ENCODE data around the gene ARHGAP24.

Gene ARHGAP24

DNA sequence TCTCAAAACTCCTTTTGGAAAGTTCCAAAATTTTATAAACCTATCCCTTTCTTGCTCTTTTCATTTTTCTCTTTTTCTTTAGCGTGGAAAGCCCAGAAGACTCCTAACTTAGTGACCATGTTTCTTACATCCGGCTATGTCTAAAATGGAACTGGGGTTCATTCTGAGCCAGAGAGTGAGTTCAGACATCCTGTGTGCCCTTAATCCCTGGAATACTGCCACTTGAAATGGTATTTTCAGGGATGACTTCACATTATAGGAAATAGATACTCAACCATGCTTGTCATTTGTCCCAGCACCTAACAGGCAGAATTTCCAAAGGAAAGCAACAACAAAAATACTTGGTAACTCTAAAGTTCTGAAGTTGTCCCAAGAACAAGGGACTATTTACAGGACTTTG, 379.6 kb downstream of the ARHGAP24 start:
- H3K36me3 ChIP-seq (ENCODE audit: insufficient read depth, low read length), result no peaks in the 10 kb centered on the region
- H3K4me1 ChIP-seq (ENCODE audit: control insufficient read depth, insufficient read depth, low read length, unreplicated experiment), result peaks cover 15% of the 10 kb centered on the region
- H2AFZ ChIP-seq (ENCODE audit: low read length, unreplicated experiment), result no peak overlapping the region
- H3K27me3 ChIP-seq (ENCODE audit: insufficient read depth, low read length), result no peaks in the 10 kb centered on the region
- H3K27ac ChIP-seq (ENCODE audit: low read depth, low read length), result 0 out of 2 replicates have a peak overlapping the region, but pooled peaks have one; percentile 9
- peaks cover 39% of the 10 kb centered on the region for H3K79me2 ChIP-seq (ENCODE audit: control insufficient read depth, insufficient read depth, low read length, unreplicated experiment)
- H3K4me3 ChIP-seq (ENCODE audit: low read depth, low read length), result no peak overlapping the region

DNA sequence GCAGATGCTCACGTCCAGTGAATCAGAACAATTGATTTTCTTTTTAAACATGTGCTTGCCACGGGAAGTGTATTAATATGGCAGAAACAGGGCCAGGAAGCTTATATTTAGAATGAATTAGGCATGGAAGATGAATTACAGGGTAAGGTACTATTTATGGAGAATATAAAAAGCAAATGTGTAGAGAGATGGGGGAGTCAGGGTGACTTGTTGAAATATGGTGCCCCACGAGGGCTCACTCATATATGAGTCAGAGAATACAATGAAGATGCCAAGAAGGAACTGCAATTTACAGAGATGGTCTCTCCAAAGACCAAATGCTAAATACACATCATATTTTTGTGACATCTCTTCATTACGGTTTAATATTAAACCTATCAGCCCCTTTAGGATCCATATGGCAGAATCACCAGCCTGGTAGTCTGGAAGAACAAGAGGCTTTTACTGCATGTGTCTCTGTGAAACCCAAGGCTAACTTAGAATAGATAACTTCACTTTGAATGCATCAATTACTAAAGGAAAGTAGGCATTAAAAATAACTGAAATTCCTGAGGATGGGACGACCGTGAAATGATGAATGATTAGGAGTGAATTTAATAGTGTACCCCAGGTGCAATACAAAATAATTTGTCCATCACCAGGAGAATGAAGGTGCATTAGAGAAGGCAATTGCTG, 385.3 kb downstream of the ARHGAP24 start:
- Histone ChIP-seq H3K79me2 (ENCODE audit: control insufficient read depth, insufficient read depth, low read length, unreplicated experiment) (peaks cover 43% of the 10 kb centered on the region), H3K27me3 (ENCODE audit: insufficient read depth, low read length) (no peaks in the 10 kb centered on the region), H3K4me1 (ENCODE audit: control insufficient read depth, insufficient read depth, low read length, unreplicated experiment) (peaks cover 29% of the 10 kb centered on the region), H3K27ac (ENCODE audit: low read depth, low read length) (peak overlapping the region; percentile 58), H3K4me3 (ENCODE audit: low read depth, low read length) (peak overlapping the region; percentile 41; the same call in 1 of the 2 replicates), H2AFZ (ENCODE audit: low read length, unreplicated experiment) (no peak overlapping the region), H3K36me3 (ENCODE audit: insufficient read depth, low read length) (no peaks in the 10 kb centered on the region)

DNA sequence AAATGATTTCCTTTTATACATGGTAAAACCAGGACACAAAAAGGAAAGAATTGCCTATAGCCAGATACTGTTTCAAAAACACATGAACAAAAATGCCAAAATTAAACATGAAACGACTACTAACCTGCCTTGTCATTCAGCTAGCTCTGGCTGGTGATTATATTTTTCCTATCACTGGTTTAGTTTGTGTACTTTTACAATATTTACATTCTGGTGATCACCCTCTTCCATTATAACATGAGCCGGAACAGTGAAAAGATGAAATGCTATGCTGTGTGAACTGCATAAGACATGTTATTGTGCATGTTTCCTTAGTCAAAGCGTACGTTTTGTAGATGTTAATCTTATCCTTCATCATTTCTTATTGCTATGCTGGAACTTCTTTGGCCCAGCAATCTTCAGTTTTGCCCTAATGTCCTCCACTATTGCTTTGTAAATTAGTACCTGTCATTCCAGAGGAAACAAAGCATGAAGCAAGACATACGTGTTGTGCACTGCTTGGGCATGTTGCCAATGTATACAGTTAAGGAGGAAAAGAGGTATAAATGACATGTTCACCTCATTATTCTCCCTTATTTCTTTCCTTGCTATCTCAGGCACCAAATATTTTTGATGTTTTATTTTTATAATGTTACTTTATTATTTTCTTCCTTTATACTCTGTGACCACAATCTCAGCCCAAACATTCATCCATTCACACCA, 386.3 kb downstream of the ARHGAP24 start:
- H3K27ac ChIP-seq (ENCODE audit: low read depth, low read length), result no peak overlapping the region
- H2AFZ ChIP-seq (ENCODE audit: low read length, unreplicated experiment), result no peak overlapping the region
- no peak overlapping the region for H3K4me3 ChIP-seq (ENCODE audit: low read depth, low read length)
- H3K27me3 ChIP-seq (ENCODE audit: insufficient read depth, low read length), result no peaks in the 10 kb centered on the region
- H3K36me3 ChIP-seq (ENCODE audit: insufficient read depth, low read length), result no peaks in the 10 kb centered on the region
- peaks cover 28% of the 10 kb centered on the region for H3K4me1 ChIP-seq (ENCODE audit: control insufficient read depth, insufficient read depth, low read length, unreplicated experiment)
- H3K79me2 ChIP-seq (ENCODE audit: control insufficient read depth, insufficient read depth, low read length, unreplicated experiment), result peaks cover 46% of the 10 kb centered on the region

DNA sequence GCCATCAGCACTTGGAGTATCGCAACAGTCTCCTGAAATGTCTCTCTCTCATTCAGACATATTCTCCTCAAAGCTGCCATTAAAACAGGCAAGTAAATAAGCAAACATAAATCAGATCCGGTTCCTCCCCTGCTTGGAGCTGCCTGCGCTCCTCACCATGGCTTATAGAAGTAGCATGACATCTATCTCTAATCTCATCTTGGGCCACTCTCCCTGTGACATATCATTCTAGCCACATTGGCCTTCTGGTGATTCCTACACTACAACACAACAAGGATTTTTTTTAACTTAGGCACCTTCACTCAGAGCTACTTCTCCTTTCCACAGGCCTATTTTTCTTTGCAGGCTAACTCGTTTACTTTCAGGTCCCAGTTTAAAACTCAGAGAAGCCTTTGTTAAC, 387.9 kb downstream of the ARHGAP24 start:
- Histone ChIP-seq H3K79me2 (ENCODE audit: control insufficient read depth, insufficient read depth, low read length, unreplicated experiment) (peaks cover 48% of the 10 kb centered on the region), H3K4me1 (ENCODE audit: control insufficient read depth, insufficient read depth, low read length, unreplicated experiment) (peaks cover 38% of the 10 kb centered on the region)

DNA sequence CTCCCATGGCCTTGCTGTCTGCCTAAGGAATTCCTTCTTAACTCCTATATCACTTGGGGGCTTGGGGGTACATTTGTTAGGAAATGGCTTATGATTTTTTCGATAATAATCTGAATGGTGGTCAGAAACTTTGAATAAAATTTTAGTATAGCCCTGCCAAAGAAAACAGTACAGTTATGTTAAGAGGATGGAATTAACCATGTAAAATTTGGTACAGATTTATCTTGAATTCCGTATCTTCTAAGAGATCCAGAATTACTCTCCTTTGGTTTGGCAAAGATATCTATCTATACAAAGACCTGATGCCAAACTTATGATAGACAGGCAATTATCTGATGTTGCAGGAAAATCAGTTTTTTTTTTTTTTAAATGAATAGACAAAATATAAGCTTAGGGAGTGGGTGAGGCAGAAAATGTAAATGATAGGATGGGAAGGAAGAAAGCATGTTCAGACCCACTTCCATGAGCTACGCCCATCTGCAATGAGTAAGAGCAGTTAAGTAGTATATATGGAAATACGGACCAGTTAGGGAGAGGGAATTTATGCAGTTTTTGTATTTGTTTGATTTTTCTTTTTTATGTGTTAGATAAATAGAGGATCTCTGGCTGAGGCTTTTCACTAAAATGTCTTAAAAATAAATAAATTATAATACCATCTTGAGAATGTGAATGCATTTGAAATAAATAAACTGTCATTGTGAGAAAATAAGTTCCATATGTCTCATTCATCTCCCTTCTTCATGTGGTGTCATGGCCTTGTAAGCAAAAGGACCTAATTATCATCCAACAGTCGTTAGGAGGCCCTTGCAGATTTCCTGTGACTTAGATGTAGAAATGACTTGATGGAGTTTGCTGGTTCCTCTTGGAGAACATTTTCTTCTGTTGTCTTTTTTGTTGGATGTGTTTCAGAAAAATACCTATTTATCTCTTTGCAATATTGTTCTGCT, 389.6 kb downstream of the ARHGAP24 start:
- H3K27ac ChIP-seq (ENCODE audit: low read depth, low read length), result no peak overlapping the region
- H3K79me2 ChIP-seq (ENCODE audit: control insufficient read depth, insufficient read depth, low read length, unreplicated experiment), result peaks cover 46% of the 10 kb centered on the region
- H3K4me3 ChIP-seq (ENCODE audit: low read depth, low read length), result no peak overlapping the region
- H3K27me3 ChIP-seq (ENCODE audit: insufficient read depth, low read length), result no peaks in the 10 kb centered on the region
- H3K4me1 ChIP-seq (ENCODE audit: control insufficient read depth, insufficient read depth, low read length, unreplicated experiment), result peaks cover 40% of the 10 kb centered on the region
- H2AFZ ChIP-seq (ENCODE audit: low read length, unreplicated experiment), result no peak overlapping the region
- no peaks in the 10 kb centered on the region for H3K36me3 ChIP-seq (ENCODE audit: insufficient read depth, low read length)

More for the DNA sequence above, 387.9 kb downstream of the ARHGAP24 start:
- no peak overlapping the region for H3K4me3 ChIP-seq (ENCODE audit: low read depth, low read length)
- H3K36me3 ChIP-seq (ENCODE audit: insufficient read depth, low read length), result no peaks in the 10 kb centered on the region
- no peak overlapping the region for H3K27ac ChIP-seq (ENCODE audit: low read depth, low read length)
- no peaks in the 10 kb centered on the region for H3K27me3 ChIP-seq (ENCODE audit: insufficient read depth, low read length)
- no peak overlapping the region for H2AFZ ChIP-seq (ENCODE audit: low read length, unreplicated experiment)

DNA sequence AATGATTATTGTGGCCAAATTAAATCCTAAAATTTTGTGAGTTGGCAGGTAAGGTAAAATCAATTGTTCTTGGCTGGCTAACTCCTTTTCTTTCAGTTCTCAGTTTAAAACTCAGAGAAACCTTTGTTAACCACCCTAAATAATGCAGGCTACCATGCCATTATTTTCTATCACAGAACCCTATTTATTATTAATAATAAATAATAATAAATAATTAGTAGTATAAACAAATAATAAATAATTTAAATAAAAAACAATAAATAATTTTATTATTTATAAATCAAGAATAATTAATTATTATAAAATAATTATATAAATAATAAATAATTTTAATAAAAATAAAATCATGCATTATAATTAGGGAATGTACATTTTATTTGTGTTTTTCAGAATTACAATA, 390.3 kb downstream of the ARHGAP24 start:
- Histone ChIP-seq H3K79me2 (ENCODE audit: control insufficient read depth, insufficient read depth, low read length, unreplicated experiment) (peaks cover 51% of the 10 kb centered on the region), H3K27me3 (ENCODE audit: insufficient read depth, low read length) (no peaks in the 10 kb centered on the region), H2AFZ (ENCODE audit: low read length, unreplicated experiment) (no peak overlapping the region), H3K4me3 (ENCODE audit: low read depth, low read length) (no peak overlapping the region), H3K27ac (ENCODE audit: low read depth, low read length) (no peak overlapping the region), H3K36me3 (ENCODE audit: insufficient read depth, low read length) (no peaks in the 10 kb centered on the region), H3K4me1 (ENCODE audit: control insufficient read depth, insufficient read depth, low read length, unreplicated experiment) (peaks cover 37% of the 10 kb centered on the region)

DNA sequence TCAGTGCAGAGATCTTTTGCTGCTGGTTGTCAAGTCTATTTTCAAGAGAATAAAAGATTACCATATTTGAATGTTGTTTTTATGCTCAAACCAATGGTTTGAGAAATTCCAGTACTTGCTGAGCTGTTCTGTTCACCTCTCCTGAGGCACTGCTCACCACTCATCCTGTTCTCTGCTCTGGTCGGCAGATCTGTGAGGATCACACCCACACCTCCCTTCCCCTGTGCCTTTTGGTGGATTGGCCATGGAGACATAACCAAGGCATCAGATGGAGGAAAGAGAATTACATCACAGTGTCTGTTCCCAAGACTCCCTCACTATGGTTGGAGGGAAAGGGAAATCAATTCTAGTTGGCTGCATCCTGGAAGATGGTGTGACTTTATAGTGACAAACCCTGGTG, 391.6 kb downstream of the ARHGAP24 start:
- Histone ChIP-seq H3K36me3 (ENCODE audit: insufficient read depth, low read length) (0 out of 2 replicates have a peak, but pooled peaks cover 3% of the 10 kb centered on the region), H3K4me3 (ENCODE audit: low read depth, low read length) (peak overlapping the region; percentile 8), H3K27ac (ENCODE audit: low read depth, low read length) (peak overlapping the region; percentile 15; the same call in 1 of the 2 replicates), H2AFZ (ENCODE audit: low read length, unreplicated experiment) (no peak overlapping the region), H3K4me1 (ENCODE audit: control insufficient read depth, insufficient read depth, low read length, unreplicated experiment) (peaks cover 27% of the 10 kb centered on the region), H3K27me3 (ENCODE audit: insufficient read depth, low read length) (no peaks in the 10 kb centered on the region), H3K79me2 (ENCODE audit: control insufficient read depth, insufficient read depth, low read length, unreplicated experiment) (peaks cover 54% of the 10 kb centered on the region)

DNA sequence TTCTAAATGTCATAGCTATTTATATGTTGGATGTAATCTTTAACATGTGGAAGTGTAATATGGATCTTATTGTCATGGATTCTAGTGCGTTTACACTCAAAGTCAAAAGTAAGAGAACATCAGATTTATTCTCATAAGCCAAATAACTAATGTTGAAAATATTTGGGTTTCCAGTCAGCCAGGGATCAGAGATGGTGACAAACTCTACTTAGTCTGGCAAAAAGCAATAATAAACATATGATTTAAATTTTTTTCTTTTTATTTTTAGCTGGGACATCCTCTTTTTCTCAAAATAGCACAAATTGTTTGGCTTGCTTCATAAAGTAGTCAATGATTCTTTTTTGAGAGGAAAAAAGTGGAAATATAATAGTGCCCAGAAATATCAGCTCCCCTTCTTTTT, 392.3 kb downstream of the ARHGAP24 start:
- peaks cover 57% of the 10 kb centered on the region for H3K79me2 ChIP-seq (ENCODE audit: control insufficient read depth, insufficient read depth, low read length, unreplicated experiment)

DNA sequence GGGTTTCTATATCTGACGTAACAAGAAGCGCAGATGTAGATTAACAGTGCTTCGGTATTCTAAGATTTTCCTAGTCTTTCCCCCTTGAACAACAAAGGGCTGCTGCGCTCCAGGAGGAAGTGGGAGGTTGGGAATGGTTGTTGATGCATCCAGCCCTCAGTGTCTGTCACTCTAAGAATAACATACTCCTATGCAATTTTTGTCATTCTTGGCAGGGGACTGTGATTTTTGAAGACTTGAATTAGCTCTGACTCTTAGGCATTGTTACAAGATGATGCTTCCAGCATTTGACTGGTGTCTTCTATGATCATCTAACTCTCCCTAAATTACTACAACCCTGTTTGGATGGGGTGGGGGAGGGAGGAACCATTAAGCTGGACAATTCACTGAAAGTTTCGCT, 394.2 kb downstream of the ARHGAP24 start:
- Histone ChIP-seq H3K36me3 (ENCODE audit: insufficient read depth, low read length) (0 out of 2 replicates have a peak, but pooled peaks cover 3% of the 10 kb centered on the region), H3K27ac (ENCODE audit: low read depth, low read length) (no peak overlapping the region), H3K79me2 (ENCODE audit: control insufficient read depth, insufficient read depth, low read length, unreplicated experiment) (peaks cover 53% of the 10 kb centered on the region), H3K4me3 (ENCODE audit: low read depth, low read length) (no peak overlapping the region), H2AFZ (ENCODE audit: low read length, unreplicated experiment) (no peak overlapping the region), H3K4me1 (ENCODE audit: control insufficient read depth, insufficient read depth, low read length, unreplicated experiment) (peaks cover 27% of the 10 kb centered on the region), H3K27me3 (ENCODE audit: insufficient read depth, low read length) (no peaks in the 10 kb centered on the region)

More for the DNA sequence above, 392.3 kb downstream of the ARHGAP24 start:
- Histone ChIP-seq H2AFZ (ENCODE audit: low read length, unreplicated experiment) (no peak overlapping the region), H3K27ac (ENCODE audit: low read depth, low read length) (peak overlapping the region; percentile 15; the same call in 1 of the 2 replicates), H3K27me3 (ENCODE audit: insufficient read depth, low read length) (no peaks in the 10 kb centered on the region), H3K36me3 (ENCODE audit: insufficient read depth, low read length) (0 out of 2 replicates have a peak, but pooled peaks cover 3% of the 10 kb centered on the region), H3K4me3 (ENCODE audit: low read depth, low read length) (no peak overlapping the region), H3K4me1 (ENCODE audit: control insufficient read depth, insufficient read depth, low read length, unreplicated experiment) (peaks cover 27% of the 10 kb centered on the region)

Measured in ACC112 (cell line).